NCI-H748 (cell line): Measurements from ENCODE around the gene CNBD2.
"Not testable (repeated sequence)": the region's sequence is repeated elsewhere in the genome, so short reads cannot be mapped to it uniquely, and the experiment has no call there.

Source experiments
- DNase-seq: peaks from one replicate; lab custom pipeline; 2025; ENCODE audit not compliant: unreplicated experiment; lab: John Stamatoyannopoulos, UW

The CNBD2 gene

GRCh38 chr20:35967979-35968640 is at the start of gene CNBD2:
Gene CNBD2, plus strand, starts transcription at chr20:35968590. Its CDS starts 173 bp downstream, at chr20:35968763.
- no peak for DNase-seq

DNA sequence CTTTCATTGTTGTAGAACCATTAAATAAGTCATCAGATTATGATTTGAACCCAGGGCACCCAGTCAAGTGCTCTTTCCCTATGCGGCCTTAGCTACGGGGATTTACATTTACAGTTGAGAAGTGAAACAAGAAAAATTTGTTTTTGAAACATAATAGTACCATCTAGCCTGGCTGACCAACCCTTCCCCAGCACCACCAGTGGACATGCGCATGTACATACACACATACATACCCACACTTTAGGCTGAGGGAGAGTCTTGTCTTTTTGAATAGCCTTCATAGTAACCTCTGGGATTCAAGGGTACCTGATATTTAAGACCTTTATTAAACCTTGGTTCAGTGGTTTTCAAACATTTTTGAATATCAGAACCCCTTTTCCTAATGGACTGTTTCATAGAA is 47.9 kb upstream of the CNBD2 start:
- no peak for DNase-seq

DNA sequence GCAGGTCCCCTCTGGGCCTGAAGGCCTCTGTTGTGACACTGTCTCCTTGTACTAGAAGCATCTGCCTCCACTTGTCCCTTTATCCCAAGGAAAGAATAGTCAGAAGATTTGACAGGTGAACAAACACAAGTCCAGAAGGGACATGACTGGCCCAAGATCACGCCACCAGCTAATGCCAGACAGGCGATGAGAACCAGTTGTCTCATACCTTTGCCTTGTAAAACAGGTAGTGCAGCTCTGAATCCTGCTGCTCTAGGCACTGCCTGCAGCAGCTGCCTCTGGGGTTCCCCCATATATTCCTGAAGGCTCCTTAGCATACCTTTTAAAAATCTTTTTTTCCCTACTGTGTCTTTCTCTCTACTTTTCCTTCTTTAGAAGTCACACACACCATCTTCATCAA is 39.1 kb upstream of the CNBD2 start:
- no peak for DNase-seq

DNA sequence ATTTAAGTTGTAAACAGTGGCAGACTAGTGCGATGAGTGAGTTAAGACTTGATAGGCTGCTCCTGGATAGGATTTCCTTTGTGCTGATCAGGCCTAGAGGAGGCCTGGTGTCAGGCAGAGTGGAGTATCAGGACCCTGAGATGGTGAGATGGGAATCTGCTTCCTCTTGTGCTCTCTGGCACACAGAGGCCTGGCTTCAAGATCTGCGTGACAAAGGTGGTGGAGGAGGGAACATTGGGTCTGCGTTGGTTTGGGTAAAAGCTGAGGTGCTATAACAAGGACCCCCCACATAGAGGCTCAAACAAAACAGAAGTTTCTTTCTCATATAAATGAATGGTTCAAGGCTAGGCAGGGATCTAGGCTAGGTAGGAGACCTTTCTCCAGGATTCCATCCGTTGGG is 34.3 kb upstream of the CNBD2 start:
- no peak for DNase-seq

GRCh38 chr20:35939264-35939663 is 29.1 kb upstream of the CNBD2 start:
- DNase-seq, result no peak

- no peak for DNase-seq
Measured at GRCh38 chr20:35941620-35942019, 26.8 kb upstream of the CNBD2 start.

GRCh38 chr20:35942243-35942642 is 26.1 kb upstream of the CNBD2 start:
- no peak for DNase-seq

DNA sequence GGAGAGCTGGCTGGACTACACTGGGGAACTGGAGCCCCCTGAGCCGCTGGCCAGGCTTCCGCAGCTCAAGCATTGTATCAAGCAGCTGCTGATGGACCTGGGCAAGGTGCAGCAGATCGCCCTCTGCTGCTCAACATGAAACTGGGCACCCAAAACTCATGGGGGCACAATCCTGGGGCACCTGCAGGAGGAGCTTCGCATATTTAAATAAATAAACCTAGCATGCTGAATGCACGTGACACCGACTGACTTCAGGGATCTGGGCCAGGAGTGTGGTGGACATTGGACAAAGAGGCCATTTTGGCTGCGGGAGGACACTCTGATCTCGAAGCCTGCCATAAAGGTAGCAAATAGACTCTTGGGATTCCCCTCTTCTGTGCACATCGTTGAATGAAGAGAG is 20.9 kb upstream of the CNBD2 start:
- DNase-seq, result peak; percentile 28

- no peak for DNase-seq
Measured at GRCh38 chr20:35947907-35948306, 20.5 kb upstream of the CNBD2 start.

GRCh38 chr20:35950093-35950492 is 18.3 kb upstream of the CNBD2 start:
- no peak for DNase-seq

GRCh38 chr20:35952080-35952479 is 16.3 kb upstream of the CNBD2 start:
- DNase-seq, result not testable (repeated sequence)

DNA sequence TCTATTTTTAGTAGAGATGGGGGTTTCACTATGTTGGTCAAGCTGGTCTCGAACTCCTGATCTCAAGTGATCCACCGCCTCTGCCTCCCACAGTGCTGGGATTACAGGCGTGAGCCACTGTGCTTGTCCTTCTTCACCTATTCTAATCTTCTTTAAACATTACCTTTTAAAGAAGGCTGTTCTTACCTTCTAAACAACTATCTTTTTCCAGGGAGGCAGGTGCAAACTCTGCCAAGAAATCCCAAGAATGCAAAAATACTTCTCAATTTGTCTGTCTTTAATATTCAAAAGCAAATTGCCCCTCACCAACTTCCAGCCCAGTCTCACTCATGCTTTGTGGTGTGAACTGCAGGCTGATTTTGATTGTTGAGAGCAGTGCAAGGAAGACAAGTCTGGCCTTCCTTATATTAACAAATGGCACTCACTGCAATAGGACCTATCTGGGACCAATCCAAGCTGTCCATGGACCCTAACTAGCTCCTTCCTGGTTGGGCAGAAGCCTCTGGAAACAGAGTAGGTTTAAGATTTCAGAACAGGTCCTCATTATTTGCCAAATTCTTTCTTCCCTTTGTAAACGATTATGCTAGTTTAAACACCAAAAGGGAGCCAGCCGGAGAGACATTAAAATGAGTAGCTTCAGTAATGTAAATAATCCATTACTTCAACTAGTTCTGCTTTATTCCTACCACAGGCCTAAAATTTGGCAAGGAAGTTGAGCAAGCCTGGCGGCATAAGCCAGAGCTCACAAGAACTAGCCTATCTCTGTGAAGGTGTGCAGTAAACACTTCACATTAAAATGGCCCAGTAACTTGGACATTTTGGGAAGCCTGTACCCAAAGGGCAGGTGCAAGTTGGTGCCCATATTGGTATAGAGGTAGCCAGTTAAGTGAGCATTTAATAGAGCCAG is 15.7 kb upstream of the CNBD2 start:
- DNase-seq, result peak; percentile 20

DNA sequence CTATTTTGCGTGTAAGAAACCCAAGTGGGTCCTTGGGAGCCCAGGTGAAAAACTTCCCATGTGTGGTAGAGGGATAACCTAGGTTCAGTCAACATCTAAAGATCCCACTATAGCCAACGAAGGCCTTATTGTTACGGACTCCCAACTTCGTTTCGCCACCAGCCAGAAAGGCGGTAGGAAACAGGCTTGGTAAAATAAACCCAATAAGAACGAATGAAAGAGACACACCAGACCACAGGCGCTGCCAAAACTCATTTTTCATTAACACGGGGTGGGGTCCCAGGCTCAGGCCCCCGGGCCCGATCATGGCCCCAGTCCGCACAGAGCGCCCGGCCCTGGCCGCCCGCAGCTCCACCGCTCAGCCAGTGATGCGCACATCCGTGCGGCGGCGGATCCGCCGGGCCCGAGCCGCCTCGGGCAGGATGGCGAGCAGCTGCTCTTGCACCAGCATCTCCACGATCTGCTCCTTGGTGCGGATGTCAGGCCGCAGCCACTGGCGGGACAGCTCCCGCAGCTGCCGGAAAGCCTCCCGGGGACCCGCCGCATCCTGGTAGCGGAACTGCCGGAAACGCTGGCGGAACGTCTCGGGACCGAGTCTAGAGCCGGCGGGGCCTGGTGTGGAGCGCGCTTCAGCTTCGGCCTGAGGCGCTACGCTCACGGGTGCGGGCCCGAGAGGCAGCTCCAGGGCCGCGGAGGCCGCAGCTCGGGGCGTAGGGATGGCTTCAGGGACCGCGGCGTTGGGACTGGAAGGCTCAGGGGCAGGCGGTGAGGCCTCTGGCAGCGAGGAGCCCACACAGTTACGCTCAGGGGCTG is 14.8 kb upstream of the CNBD2 start:
- DNase-seq, result peak; percentile 62

- DNase-seq, result peak; percentile 98
Measured at GRCh38 chr20:35954200-35954906, 14.0 kb upstream of the CNBD2 start, which contains the start of gene SCAND1. Gene SCAND1, minus strand, starts transcription at chr20:35954502. Its CDS starts 218 bp downstream, at chr20:35954284.

DNA sequence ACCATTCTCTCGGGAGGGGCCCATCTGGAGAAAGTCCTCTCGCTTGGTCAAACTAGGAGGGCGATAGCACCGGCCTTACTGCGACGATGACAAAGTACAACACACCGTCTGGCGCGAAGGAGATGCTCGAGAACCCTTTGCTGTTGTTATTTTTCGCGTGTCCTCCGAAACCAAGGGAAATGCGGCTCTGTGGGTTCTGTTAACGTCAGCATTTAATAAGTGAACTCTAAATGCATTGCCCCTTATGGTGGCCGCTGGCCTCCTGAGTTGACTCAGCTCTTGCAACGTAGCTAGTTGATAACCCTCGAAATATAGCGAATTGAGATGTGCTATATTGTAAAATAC is 13.5 kb upstream of the CNBD2 start:
- peak; percentile 68 for DNase-seq

DNA sequence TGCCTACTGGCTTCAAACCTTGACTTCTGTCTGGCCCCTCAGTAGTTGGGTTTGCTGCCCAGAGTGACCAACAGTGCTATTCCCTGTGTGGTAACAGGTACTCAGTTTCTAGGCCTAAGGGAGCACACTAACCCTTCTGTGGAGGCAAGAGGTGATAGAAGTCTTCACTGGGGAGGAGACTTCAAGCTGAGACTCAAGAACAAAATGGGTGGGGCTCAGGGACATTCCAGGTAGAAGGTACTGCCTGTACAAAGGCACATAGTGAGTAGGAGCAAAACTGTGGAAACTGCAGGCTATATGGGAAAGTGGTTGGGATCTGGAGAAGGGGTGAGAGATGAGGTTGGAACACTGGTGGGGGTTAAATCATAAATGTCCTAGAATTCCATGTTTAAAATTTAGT is 11.8 kb upstream of the CNBD2 start:
- DNase-seq, result no peak

GRCh38 chr20:35959291-35959690 is 9.1 kb upstream of the CNBD2 start:
- DNase-seq, result not testable (repeated sequence)

GRCh38 chr20:35963878-35964277 is 4.5 kb upstream of the CNBD2 start:
- no peak for DNase-seq

DNA sequence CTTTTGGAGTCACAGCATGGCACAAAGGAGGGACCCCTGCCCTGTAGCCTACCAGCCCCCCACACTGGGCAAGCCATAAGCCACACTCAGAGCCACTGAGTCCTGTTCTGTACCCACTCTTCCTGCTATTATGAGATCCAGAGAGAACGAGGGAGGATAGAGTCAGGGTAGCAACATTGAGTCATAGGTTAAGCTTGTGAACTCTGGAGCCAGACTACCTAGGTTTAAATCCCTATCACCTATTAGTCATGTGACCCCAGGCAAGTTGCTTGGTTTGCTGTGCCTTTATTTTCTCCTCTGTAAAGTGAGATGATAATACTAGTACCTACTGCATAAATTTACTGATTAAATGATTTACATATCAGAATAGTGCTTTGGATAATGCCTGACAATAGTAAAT is 540 bp downstream of the CNBD2 start:
- DNase-seq, result no peak

DNA sequence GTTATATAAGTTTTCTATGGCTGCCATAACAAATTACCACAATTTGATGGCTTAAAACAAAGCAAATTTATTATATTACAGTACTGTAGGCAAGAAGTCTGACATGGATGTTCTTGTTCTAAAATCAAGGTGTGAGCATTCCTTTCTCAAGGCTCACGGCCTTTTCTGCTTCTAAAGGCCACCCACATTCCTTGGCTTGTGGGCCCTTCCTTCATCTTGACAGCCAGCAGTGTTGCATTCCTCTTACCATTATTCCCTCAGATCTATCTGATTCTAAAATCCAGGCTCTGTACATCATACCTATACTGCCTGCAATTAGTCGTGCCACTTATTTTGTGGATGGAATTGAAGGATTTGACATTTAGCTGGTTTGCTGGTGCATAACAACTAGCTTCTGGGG is 3.6 kb downstream of the CNBD2 start:
- no peak for DNase-seq

DNA sequence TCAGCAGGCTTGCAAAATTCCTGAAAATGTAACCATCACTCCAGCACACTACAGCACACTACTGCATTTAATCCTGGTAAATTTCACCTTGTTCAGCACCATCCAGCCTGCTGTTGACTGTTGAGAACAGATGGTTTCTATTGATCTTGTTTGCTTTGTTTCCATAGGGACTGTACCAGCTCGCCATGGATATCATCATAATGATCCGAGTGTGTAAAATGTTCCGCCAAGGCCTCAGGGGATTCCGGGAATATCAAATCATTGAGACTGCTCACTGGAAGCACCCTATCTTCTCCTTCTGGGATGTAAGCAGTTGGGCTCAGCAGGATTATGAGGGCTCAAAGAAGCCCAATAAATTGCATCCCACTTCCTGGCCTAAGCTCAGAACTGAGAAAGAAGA is 4.1 kb downstream of the CNBD2 start:
- peak; percentile 51 for DNase-seq
